ENCODE results near the gene ZCCHC14. TPM values are rescaled to one million over a fixed set of nuclear protein-coding genes. Genes with fewer than 3 reads are reported as not detected.

ZCCHC14 gene
- total RNA-seq, 4 donors from 2014 or later, result 8.3 to 19.6 (median 14.7) TPM

DNA sequence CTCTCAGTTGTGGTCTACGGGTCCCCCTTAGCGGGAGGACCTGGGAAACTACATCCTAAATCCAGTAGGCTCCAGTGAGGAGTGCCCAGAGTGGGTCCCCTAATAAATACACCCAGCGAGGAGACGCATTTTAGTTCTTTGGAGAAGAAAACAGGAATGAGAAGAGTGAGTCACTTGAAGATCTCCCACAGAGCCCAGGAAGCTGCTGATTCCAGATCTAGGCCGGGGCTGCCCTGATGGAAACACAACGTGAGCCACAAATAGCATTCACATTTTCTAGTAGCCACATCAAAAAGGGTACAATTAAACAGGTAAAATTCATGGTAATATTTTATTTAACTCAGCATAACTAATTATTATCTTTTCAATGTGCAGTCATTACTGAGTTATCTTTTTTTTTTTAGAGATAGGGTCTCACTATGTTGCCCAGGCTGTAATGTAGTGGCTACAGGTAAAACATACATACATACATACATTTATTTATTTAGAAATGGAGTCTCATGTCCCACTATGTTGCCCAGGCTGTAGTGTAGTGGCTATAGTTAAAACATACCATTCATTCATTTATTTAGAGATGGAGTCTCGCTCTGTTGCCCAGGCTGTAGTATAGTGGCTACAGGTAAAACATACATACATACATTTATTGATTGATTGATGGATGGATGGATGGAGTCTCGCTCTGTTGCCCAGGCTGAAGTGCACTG is 130.8 kb downstream of the ZCCHC14 start:
- Histone ChIP-seq H3K4me1 (peaks cover 4 to 42% (median 13%) of the 10 kb centered on the region in 3 donors), H3K9me3 (no peaks in the 10 kb centered on the region), H3K27me3 (no peaks in the 10 kb centered on the region), H3K4me3 (no peak overlapping the region), H3K36me3 (peaks cover 14 to 86% (median 29%) of the 10 kb centered on the region in 3 donors), H3K27ac (peak overlapping the region in 2 of 4 donors; percentile 47 to 75)
- WGBS, 2 donors, result 94 to 96% methylated on average over 6 of the region's 8 CpGs
- intact Hi-C loops (cut with DNase I), result no loop called here
- no peak for DNase-seq
- TF ChIP-seq, protein P1, sequence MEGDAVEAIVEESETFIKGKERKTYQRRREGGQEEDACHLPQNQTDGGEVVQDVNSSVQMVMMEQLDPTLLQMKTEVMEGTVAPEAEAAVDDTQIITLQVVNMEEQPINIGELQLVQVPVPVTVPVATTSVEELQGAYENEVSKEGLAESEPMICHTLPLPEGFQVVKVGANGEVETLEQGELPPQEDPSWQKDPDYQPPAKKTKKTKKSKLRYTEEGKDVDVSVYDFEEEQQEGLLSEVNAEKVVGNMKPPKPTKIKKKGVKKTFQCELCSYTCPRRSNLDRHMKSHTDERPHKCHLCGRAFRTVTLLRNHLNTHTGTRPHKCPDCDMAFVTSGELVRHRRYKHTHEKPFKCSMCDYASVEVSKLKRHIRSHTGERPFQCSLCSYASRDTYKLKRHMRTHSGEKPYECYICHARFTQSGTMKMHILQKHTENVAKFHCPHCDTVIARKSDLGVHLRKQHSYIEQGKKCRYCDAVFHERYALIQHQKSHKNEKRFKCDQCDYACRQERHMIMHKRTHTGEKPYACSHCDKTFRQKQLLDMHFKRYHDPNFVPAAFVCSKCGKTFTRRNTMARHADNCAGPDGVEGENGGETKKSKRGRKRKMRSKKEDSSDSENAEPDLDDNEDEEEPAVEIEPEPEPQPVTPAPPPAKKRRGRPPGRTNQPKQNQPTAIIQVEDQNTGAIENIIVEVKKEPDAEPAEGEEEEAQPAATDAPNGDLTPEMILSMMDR (IDR thresholded peaks at IDR 0.05), result no peak
- no peak for TF ChIP-seq POLR2A (IDR thresholded peaks at IDR 0.05)

DNA sequence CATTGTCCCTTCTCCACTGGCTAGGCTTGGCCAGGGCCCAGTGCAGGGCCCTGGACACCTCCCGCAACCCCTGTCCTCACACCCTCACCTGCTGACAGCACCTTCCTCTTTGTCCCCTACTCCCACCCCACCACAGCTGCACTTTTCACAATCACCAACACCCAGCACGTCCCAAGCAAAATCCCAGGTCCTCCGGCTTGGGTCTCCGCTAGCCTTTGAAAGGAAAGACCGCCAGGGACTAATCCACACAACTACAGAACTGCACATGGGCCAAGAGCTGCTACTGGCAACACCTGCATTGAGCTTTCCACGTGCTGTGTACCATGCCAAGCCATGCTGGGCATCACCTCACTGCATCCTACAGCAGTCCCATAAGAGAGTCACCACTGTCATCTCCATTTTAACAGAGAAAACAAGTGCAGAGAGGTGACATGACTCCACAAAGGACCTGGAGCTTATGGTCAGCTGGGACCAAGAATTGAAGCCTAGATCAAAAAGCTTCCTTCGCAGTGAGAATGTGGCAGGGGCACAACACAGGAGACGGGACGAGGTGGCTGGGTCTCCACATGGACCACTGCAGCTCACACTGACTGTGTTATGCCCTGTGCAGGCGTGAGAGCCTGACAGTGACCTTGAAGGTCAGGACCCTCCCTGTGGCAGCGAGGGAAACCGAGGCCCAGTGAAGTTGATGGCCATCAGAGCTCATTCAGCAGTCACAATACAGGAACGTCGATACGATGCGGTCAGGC is 131.8 kb downstream of the ZCCHC14 start:
- H3K36me3 ChIP-seq, result peaks cover 14 to 86% (median 29%) of the 10 kb centered on the region in 3 donors
- 94 to 95% methylated on average over 12 of the region's 16 CpGs for WGBS, 2 donors
- TF ChIP-seq, protein P1 (IDR thresholded peaks at IDR 0.05), result no peak
- no peak for TF ChIP-seq POLR2A (IDR thresholded peaks at IDR 0.05)
- intact Hi-C loops (cut with DNase I), result no loop called here
- no peak overlapping the region for H3K27ac ChIP-seq
- H3K4me3 ChIP-seq, result no peak overlapping the region
- no peak for DNase-seq
- no peaks in the 10 kb centered on the region for H3K9me3 ChIP-seq
- H3K4me1 ChIP-seq, result peaks cover 1 to 31% (median 13%) of the 10 kb centered on the region in 3 donors
- H3K27me3 ChIP-seq, result no peaks in the 10 kb centered on the region

GRCh38 chr16:87359121-87359520 is 133.7 kb downstream of the ZCCHC14 start:
- TF ChIP-seq, protein P1 (IDR thresholded peaks at IDR 0.05), result no peak
- no peak for TF ChIP-seq POLR2A (IDR thresholded peaks at IDR 0.05)
- H3K36me3 ChIP-seq, result peaks cover 14 to 89% (median 29%) of the 10 kb centered on the region in 3 donors

GRCh38 chr16:87358696-87359095 is 134.1 kb downstream of the ZCCHC14 start:
- DNase-seq, result no peak
- 86 to 93% methylated on average over 9 of the region's 9 CpGs for WGBS, 2 donors
- no peaks in the 10 kb centered on the region for H3K9me3 ChIP-seq

More at GRCh38 chr16:87359121-87359520, 133.7 kb downstream of the ZCCHC14 start:
- WGBS, 2 donors, result 87 to 90% methylated on average over 6 of the region's 7 CpGs
- intact Hi-C loops (cut with DNase I), result no loop called here
- Histone ChIP-seq H3K27ac (no peak overlapping the region), H3K4me1 (peaks cover 0 to 15% (median 8%) of the 10 kb centered on the region in 3 donors), H3K27me3 (no peaks in the 10 kb centered on the region), H3K4me3 (no peak overlapping the region), H3K9me3 (no peaks in the 10 kb centered on the region)
- no peak for DNase-seq

More at GRCh38 chr16:87358696-87359095, 134.1 kb downstream of the ZCCHC14 start:
- no peak overlapping the region for H3K27ac ChIP-seq
- peaks cover 0 to 10% (median 6%) of the 10 kb centered on the region in 3 donors for H3K4me1 ChIP-seq
- H3K27me3 ChIP-seq, result no peaks in the 10 kb centered on the region
- TF ChIP-seq, protein P1 (IDR thresholded peaks at IDR 0.05), result no peak
- no peak for TF ChIP-seq POLR2A (IDR thresholded peaks at IDR 0.05)
- intact Hi-C loops (cut with DNase I), result no loop called here
- peaks cover 14 to 89% (median 29%) of the 10 kb centered on the region in 3 donors for H3K36me3 ChIP-seq
- no peak overlapping the region for H3K4me3 ChIP-seq

All from esophagus squamous epithelium (tissue), 5 donors.